GM18873 (cell line): ENCODE measurements around the gene GJB1.

Source experiments
- ATAC-seq: cut with Tn5 transposase; IDR thresholded peaks from one replicate; pipeline ENCODE4 v1.9.1; 2021; ENCODE audit warnings: mild to moderate bottlenecking, moderate library complexity, moderate number of reproducible peaks; ENCODE audit not compliant: unreplicated experiment, low FRiP score

GJB1 gene

GRCh38 chrX:71214604-71215337, 8.3 kb upstream of the GJB1 start:
- ATAC-seq: no peak

DNA sequence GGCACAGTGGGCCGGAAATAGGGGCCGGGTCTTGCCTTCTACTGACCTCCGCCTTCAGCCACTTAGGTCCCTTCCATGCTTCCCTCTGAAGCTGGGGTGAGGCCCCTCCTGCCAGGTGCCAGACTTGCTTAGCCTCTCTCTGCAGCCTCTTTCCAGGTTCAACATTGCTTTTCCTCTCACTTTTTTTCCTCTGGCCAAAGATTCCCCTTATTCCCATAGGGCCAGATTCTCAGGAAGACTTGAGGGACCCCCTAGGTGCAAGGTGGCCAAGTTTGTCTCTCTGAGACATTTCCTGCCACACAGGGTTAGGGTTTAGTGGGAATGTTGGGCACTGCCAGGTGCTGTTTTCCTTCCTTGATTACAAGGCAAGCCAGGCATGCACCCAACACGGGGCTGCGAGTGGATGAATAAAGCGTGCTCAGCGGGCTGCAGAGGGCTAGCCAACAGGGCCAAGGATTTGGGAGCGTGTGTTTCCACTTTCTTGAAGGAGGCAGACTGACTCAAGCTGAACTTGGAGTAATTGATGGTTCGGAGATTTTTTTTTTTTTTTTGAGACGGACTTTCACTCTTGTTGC, 7.6 kb upstream of the GJB1 start:
- no peak for ATAC-seq

DNA sequence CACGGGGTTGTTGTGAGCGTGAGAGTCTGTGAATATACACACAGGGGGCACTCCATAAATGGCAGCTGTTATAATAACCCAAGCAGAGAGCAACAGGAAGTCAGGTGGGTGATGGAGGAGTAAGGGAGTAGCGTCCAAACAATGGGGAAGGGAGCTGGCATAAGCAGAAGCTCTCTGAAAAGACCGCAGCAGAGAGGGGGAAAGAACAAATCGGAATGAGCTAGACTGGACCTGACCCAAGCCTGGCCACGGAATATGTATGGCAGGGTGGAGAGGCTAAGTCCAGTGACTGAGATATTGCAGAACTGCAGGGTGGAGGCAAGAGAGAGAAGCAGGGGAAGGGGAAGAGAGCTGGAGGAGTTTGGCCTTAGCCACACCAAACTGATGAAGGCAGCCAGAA, 6.5 kb upstream of the GJB1 start:
- ATAC-seq: no peak

DNA sequence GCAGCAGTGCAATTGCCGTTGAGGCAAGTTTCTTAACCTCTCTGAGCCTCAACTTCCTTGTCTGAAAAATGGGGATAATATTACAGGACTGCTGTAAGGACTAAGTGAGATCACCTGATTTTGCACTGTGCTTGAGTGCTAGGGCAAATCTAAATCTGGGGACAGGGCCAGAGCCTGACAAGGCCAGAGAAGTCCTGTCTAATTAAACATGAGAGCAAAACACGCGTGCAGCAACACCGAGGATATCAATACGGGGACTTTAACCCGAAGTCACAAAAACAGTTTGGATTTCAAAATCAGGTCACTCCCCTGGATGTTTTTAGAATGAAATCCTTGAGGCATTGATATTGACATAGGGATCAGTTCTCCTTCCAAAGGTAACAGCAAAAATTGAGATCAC, 5.7 kb upstream of the GJB1 start:
- no peak for ATAC-seq

DNA sequence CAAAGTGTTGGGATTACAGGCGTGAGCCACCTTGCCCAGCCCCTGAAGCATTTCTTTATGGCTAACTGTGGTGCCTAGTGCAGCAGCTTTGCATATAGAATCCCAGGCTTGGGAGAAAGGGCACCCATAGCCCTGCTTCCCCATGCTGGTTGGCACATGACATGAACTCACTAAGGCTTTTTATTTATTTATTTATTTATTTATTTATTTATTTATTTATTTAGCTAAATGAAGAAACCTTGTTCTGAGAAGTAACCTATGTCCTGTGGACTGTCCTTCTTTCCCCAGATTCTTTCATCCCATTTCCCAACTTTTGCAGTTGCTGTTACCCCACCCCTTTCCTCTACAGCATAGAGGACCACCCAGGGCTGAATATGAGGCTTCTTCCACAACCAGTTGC, 1.9 kb upstream of the GJB1 start:
- ATAC-seq: no peak

- ATAC-seq: no peak
These were observed 1.2 kb downstream of the GJB1 start for GRCh38 chrX:71224098-71224708.

- ATAC-seq: no peak
These were observed 2.0 kb downstream of the GJB1 start for GRCh38 chrX:71225009-71225408.

DNA sequence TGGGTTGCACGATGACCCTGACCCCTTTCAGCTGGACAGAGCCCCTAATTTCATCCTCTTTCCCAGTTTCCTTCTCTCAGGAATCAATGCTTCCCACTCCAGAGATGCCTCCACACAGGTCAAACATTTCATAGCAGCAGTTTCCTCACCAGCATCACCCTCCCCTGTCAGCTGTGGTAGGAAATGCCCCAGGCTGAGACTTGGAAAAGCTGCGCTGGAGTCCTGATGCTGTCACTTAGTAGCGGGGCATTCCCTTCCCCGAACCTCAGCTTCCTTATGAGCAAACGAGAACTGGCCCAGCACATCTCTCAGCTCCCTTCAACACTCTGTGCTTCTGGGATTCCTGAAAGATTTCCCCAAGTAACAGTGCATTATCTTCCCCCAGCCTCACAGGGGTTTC, 2.7 kb downstream of the GJB1 start:
- ATAC-seq: no peak

GRCh38 chrX:71227370-71228062, 4.5 kb downstream of the GJB1 start:
- no peak for ATAC-seq

DNA sequence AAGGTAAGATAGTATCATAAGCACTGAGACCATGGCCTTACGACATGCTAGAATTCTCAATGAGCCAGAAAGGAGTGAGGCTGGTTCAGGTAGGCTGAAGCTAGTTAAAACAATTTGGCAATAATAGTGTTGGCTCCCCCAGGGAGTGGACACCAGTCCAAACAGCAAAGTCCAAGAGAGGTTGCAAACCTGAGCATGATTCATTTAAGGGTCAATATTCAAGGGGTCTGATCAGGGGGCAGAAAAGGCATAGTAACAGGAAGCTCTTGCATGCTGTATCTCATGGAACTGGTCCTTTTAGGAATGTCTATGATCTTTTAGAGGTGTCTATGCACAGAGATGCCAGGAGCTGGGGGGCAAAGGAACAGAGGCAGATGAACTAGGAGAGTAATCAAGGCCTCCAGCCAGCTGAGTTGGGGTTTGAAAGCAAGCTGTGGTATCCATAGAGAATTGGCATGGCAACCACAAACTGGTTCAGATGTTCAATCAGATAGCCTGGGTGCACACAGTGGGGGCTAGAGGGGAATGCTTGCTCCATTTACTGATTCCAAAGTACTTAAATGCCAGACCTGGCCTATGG, 5.1 kb downstream of the GJB1 start:
- ATAC-seq: no peak

- no peak for ATAC-seq
These were observed 12.5 kb downstream of the GJB1 start for GRCh38 chrX:71235482-71235881.

DNA sequence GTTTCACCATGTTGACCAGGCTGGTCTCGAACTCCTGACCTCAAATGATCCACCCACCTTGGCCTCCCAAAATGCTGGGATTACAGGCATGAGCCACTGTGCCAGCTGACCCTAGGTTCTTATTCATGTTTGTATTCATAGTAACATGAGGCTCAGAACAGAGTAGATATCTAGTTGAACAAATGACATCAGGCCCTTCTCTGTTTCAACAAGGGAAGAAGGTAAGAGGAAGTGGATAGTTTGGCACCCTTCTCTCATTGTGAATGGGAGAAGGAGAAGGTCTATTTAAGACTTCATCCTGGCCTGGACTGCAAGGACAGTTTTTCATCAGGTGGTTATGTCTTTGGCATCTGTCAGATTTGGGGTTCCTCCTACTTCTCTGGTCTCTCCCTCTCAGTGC, 13.8 kb downstream of the GJB1 start:
- no peak for ATAC-seq

GRCh38 chrX:71239781-71240180, 16.8 kb downstream of the GJB1 start:
- ATAC-seq: no peak

- ATAC-seq: no peak
These were observed 18.3 kb downstream of the GJB1 start for GRCh38 chrX:71241301-71241700.

DNA sequence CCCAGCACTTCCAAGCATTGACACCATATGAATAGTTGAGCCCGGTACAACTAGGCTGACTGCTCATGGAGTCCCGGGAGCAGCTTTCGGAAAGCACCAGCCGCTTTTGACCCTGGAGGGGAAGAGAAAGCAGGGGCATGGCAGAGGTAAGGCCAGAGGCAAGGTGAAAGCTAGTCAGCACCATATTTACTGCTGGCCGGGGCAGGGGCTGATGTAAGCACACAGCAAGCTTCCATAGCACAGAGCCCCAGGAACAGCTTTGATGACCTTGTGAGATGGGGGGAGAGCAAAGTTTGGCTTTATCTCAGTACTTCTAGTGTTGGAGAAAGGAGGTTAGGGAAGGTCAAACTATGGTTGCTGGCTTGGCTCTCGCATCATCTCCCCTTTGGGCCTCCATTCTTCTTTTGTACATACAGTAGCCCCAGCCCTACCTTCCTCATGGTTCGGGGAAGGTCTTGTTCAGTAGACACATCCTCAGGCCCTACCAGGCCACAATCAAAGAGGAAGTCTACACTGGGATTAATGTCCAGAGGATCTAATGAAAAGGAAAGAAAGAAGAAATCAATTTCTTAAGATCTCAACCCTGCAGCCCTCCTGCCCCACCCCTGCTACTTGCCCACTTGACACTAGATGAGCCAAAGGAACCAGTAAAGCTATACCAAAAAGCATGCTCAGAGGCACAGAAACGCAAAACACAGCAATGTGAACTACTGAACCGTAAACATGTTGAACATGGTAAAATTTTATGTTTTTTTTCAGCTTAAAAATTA, 21.5 kb downstream of the GJB1 start:
- ATAC-seq: no peak

DNA sequence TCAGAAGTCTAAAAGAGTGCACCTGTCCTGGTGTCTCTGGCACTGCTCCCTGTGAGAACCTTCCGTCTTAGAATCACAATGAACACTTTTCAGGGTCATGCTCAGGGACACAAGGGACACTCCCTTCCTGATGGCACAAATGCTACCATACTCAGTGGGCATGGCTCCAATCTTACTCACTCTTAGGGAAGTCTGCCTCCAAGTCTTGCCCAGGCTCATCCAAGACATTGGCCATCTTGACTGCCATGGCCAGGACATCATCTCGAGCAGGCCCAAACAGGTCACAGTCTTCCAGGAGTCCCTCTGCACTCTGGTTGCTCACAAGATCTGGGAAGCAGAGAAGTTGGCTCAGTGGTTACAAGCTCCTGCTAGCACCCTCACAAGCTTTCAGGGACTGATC, 22.1 kb downstream of the GJB1 start:
- no peak for ATAC-seq

DNA sequence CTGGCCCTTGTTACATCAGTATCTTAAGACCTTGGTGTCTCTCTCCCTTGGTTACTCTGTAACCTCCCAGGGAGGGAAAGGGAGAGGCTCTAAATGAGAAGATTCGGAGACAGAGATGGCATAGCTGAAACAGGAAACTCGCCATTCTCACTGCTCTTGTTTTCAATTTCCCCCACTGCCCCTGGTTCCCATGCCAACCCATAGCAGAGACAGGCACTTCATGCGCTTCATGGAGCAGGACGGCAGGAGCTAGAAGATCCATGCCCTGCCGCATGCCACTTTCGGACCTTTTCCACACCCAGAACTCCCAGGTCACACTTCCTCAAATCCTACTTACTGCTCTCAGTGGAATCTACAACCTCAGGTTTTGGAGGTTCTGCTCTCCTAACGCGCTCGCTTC, 27.8 kb downstream of the GJB1 start:
- ATAC-seq: no peak

- no peak for ATAC-seq
These were observed 28.5 kb downstream of the GJB1 start for GRCh38 chrX:71251466-71251973.

DNA sequence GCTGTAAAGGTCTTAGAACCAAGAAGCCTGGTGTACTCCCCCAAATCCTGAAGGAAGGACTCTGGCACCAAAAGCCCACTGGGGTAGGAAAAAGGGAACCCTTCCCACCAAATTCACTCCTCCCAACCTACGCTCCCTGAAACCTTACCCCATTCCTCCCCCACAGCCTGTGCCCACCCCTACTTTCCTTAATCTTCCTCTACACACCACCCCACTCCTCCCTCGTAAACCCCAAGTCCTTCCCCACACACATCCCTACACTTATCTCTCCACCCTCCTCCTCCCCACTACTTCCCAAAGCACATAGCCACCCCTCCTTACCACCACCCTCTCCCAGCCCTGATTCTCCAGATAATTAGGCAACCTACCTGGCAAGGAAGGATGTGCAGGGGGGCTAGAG, 29.2 kb downstream of the GJB1 start:
- no peak for ATAC-seq
